Neural progenitor cell (in vitro differentiated cells): ENCODE data around the gene GNAI3. TPM values are rescaled to one million over a fixed set of nuclear protein-coding genes. Genes with fewer than 3 reads are reported as not detected.

ENCODE experiments used
- DNase-seq: peaks from one replicate; pipeline ENCODE4 v3.0.0-alpha.2; 2016; ENCODE audit warnings: low spot score
- H2AFZ ChIP-seq: fragments of 200-600 bp; sonication (generic); replicated peaks from 2 replicates; pipeline ENCODE4 v1.6.1; 2016; ENCODE audit warnings: antibody characterized with exemption
- H3F3A ChIP-seq: fragments of 200-600 bp; sonication (generic); 2 replicates; pipeline ENCODE4 v1.6.1; 2016; ENCODE audit warnings: antibody characterized with exemption, low read depth
- H3K27ac ChIP-seq: fragments of 200-600 bp; sonication (generic); 2 replicates; pipeline ENCODE4 v1.5.1; 2016; ENCODE audit warnings: mild to moderate bottlenecking
- H3K27me3 ChIP-seq: fragments of 200-600 bp; sonication (generic); 2 replicates; pipeline ENCODE4 v1.6.1; 2016; ENCODE audit warnings: mild to moderate bottlenecking, moderate library complexity
- H3K36me3 ChIP-seq: fragments of 200-600 bp; sonication (generic); 2 replicates; pipeline ENCODE4 v1.5.1; 2016
- H3K4me1 ChIP-seq: fragments of 200-600 bp; sonication (generic); 2 replicates; pipeline ENCODE4 v1.6.1; 2016; ENCODE audit warnings: mixed run types
- H3K4me2 ChIP-seq: fragments of 200-600 bp; sonication (generic); 2 replicates; pipeline ENCODE4 v1.6.1; 2016
- H3K4me3 ChIP-seq: fragments of 200-600 bp; sonication (generic); 2 replicates; pipeline ENCODE4 v1.5.1; 2016
- H3K79me2 ChIP-seq: fragments of 200-600 bp; sonication (generic); 2 replicates; pipeline ENCODE4 v1.6.1; 2016; ENCODE audit warnings: low read depth
- H3K9ac ChIP-seq: fragments of 200-600 bp; sonication (generic); 2 replicates; pipeline ENCODE4 v1.6.1; 2016
- H3K9me3 ChIP-seq: fragments of 200-600 bp; sonication (generic); 2 replicates; pipeline ENCODE4 v1.5.1; 2016; ENCODE audit warnings: low read depth
- H4K20me1 ChIP-seq: fragments of 200-600 bp; sonication (generic); 2 replicates; pipeline ENCODE4 v1.6.1; 2016; ENCODE audit warnings: low read depth
- H3K27ac Mint-ChIP-seq: 3 replicates; pipeline ENCODE4 v1.8.0; 2021; ENCODE audit warnings: mixed read lengths
- H3K27me3 Mint-ChIP-seq: 2 replicates; pipeline ENCODE4 v1.8.0; 2022; ENCODE audit warnings: low read depth, mild to moderate bottlenecking, inconsistent platforms, moderate library complexity, mixed read lengths; ENCODE audit not compliant: insufficient read depth
- H3K36me3 Mint-ChIP-seq: 3 replicates; pipeline ENCODE4 v1.8.0; 2021; ENCODE audit warnings: mixed read lengths
- H3K4me1 Mint-ChIP-seq: 3 replicates; pipeline ENCODE4 v1.8.0; 2021; ENCODE audit warnings: mixed read lengths
- H3K4me3 Mint-ChIP-seq: 3 replicates; pipeline ENCODE4 v1.8.0; 2021; ENCODE audit warnings: mild to moderate bottlenecking, moderate library complexity, mixed read lengths
- H3K9me3 Mint-ChIP-seq: 3 replicates; pipeline ENCODE4 v1.8.0; 2020; ENCODE audit warnings: mixed read lengths
- EZH2 ChIP-seq: fragments of 200-600 bp; sonication (generic); IDR thresholded peaks from 2 replicates; pipeline ENCODE4 v1.6.1; 2017; ENCODE audit warnings: antibody characterized with exemption, mild to moderate bottlenecking, moderate library complexity
- EZH2phosphoT487 ChIP-seq: fragments of 200-600 bp; sonication (generic); IDR thresholded peaks from 2 replicates; pipeline ENCODE4 v1.6.1; 2017; ENCODE audit warnings: antibody characterized with exemption
- total RNA-seq: library from RNA; depleted of rRNA; stranded (reverse); fragments of >200 nt; gene quantifications from 2 replicates; pipeline ENCODE4 v1.2.3, GENCODE V29; 2015; ENCODE audit warnings: low replicate concordance
- TF ChIP-seq, protein P1 (sequence below): fragments of 200-600 bp; sonication (generic); IDR thresholded peaks from 2 replicates; pipeline ENCODE4 v1.5.1; 2017; ENCODE audit warnings: antibody characterized with exemption, mild to moderate bottlenecking

Gene GNAI3
- total RNA-seq, 1 donor from 2014 or later: 15.4 TPM

DNA sequence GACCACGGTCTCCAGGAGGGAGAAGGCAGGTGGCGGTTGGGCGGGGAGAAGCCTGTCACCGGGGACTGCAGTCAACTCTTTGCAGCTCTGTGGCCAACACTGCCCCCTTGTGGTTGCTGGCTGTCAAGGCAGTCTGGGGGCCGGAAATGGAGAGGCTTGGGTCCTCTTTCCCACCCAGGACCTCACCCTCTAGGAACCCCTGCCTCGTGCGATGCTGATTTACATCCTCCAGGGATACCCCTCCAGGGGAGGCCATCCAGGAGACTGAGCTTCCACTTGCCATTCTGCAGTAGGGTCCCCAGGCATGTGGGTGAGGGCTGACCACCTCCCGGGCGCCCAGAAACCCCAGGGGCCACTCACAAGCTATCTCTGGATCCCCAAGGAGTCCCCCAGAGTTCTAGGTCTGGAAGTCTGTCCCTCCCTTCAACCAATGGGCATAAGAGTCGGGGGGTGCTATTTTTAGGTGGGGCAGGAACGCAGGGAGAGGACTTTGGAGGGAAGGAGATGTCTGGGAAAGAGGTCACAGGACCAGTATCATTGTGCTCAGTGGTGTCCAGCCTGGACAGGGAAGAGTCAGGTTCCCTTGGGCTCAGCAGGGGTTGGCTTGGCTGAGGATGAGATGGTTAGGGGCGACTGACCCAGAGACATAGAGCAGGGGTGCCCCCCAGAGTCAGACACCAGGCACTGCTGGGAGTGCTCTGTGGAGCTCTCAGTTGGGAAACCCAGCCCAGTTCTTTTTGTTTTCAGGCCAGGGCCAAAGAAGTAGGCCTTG lies 15.9 kb upstream of the GNAI3 start:
- DNase-seq: peak; percentile 90
- H3K9ac ChIP-seq: no peak overlapping the region
- H3K4me1 Mint-ChIP-seq: peaks cover 45% of the 10 kb centered on the region
- peak overlapping the region; percentile 10 for H2AFZ ChIP-seq
- peaks cover 5% of the 10 kb centered on the region for H3F3A ChIP-seq
- H3K79me2 ChIP-seq: no peaks in the 10 kb centered on the region
- H3K4me1 ChIP-seq: peaks cover 26% of the 10 kb centered on the region
- peak overlapping the region; percentile 90 for H3K27ac Mint-ChIP-seq
- no peaks in the 10 kb centered on the region for H3K36me3 ChIP-seq
- H3K27ac ChIP-seq: no peak overlapping the region
- H4K20me1 ChIP-seq: no peaks in the 10 kb centered on the region
- peak overlapping the region; percentile 65 for H3K4me3 Mint-ChIP-seq
- peak overlapping the region; percentile 41 for H3K4me2 ChIP-seq
- no peak for TF ChIP-seq EZH2
- TF ChIP-seq, protein P1, sequence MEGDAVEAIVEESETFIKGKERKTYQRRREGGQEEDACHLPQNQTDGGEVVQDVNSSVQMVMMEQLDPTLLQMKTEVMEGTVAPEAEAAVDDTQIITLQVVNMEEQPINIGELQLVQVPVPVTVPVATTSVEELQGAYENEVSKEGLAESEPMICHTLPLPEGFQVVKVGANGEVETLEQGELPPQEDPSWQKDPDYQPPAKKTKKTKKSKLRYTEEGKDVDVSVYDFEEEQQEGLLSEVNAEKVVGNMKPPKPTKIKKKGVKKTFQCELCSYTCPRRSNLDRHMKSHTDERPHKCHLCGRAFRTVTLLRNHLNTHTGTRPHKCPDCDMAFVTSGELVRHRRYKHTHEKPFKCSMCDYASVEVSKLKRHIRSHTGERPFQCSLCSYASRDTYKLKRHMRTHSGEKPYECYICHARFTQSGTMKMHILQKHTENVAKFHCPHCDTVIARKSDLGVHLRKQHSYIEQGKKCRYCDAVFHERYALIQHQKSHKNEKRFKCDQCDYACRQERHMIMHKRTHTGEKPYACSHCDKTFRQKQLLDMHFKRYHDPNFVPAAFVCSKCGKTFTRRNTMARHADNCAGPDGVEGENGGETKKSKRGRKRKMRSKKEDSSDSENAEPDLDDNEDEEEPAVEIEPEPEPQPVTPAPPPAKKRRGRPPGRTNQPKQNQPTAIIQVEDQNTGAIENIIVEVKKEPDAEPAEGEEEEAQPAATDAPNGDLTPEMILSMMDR: peak; percentile 89
- H3K9me3 ChIP-seq: no peaks in the 10 kb centered on the region
- no peaks in the 10 kb centered on the region for H3K36me3 Mint-ChIP-seq
- H3K27me3 Mint-ChIP-seq: peaks cover 7% of the 10 kb centered on the region
- H3K27me3 ChIP-seq: no peaks in the 10 kb centered on the region
- no peaks in the 10 kb centered on the region for H3K9me3 Mint-ChIP-seq
- no peak overlapping the region for H3K4me3 ChIP-seq

DNA sequence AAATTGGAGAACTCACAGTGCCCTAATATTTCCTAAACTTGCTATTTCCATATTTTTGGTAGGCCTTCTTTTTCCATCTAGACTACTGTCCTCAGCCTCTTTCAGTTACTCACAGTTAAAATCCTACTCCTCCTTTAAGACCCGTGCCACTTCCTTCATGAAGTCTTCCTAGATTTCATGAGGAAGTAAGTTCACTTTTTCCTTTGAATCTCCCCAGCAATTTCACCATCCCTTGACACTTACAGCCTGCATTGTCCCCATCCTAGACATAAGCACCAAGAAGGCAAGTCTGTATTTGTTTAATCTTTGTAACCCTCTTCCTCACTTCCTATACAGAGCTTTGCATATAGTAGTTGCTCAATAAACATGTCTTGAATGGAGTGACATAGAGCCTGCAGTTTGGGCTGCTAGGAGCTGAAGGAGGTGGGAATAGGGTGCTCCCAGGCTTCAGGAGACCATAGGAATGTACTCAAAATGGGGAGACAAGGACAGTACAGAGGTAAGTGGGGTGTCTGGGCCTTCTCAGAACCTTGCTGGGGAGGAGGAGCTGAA lies 14.0 kb upstream of the GNAI3 start:
- H3K27me3 ChIP-seq: no peaks in the 10 kb centered on the region
- Mint-ChIP-seq H3K27ac (no peak overlapping the region), H3K4me3 (peak overlapping the region; percentile 8), H3K27me3 (peaks cover 6% of the 10 kb centered on the region), H3K4me1 (peaks cover 46% of the 10 kb centered on the region), H3K9me3 (no peaks in the 10 kb centered on the region), H3K36me3 (no peaks in the 10 kb centered on the region)
- peaks cover 5% of the 10 kb centered on the region for H3F3A ChIP-seq
- no peak overlapping the region for H2AFZ ChIP-seq
- no peak for TF ChIP-seq EZH2phosphoT487
- TF ChIP-seq EZH2: no peak
- TF ChIP-seq, protein P1: no peak
- H3K9me3 ChIP-seq: no peaks in the 10 kb centered on the region
- no peak overlapping the region for H3K9ac ChIP-seq
- no peak overlapping the region for H3K4me2 ChIP-seq
- H3K4me3 ChIP-seq: no peak overlapping the region
- peaks cover 26% of the 10 kb centered on the region for H3K4me1 ChIP-seq
- no peak overlapping the region for H3K27ac ChIP-seq
- no peaks in the 10 kb centered on the region for H4K20me1 ChIP-seq
- H3K36me3 ChIP-seq: no peaks in the 10 kb centered on the region
- no peaks in the 10 kb centered on the region for H3K79me2 ChIP-seq
- no peak for DNase-seq

DNA sequence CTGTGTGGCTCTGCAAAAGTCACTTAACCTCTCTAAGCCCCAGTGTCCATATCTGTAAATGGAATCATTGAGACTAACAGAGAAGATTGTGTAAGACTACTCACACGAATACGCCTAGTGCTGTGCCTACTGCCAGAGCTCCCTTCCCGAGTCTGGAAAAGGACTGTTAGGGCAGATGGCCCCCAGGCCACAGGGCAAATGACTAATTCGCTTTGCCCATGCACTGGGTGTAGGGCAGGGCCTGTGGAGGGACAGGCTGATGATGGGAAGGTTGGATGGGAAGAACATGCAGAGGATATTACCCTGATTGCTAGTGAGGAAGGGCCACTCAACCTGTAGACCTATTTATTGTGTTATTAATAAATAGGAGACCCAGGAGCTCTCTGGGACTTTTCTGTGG lies 12.9 kb upstream of the GNAI3 start:
- H4K20me1 ChIP-seq: no peaks in the 10 kb centered on the region
- no peaks in the 10 kb centered on the region for H3K27me3 ChIP-seq
- H3K9me3 Mint-ChIP-seq: no peaks in the 10 kb centered on the region
- H3K4me3 Mint-ChIP-seq: no peak overlapping the region
- H3K79me2 ChIP-seq: no peaks in the 10 kb centered on the region
- no peaks in the 10 kb centered on the region for H3F3A ChIP-seq
- DNase-seq: no peak
- no peak overlapping the region for H3K27ac ChIP-seq
- no peaks in the 10 kb centered on the region for H3K36me3 Mint-ChIP-seq
- H3K4me1 ChIP-seq: peaks cover 27% of the 10 kb centered on the region
- no peak overlapping the region for H2AFZ ChIP-seq
- TF ChIP-seq, protein P1: no peak
- TF ChIP-seq EZH2 (no peak), EZH2phosphoT487 (no peak)
- peak overlapping the region; percentile 93 for H3K27ac Mint-ChIP-seq
- peak overlapping the region; percentile 35 for H3K4me2 ChIP-seq
- H3K4me1 Mint-ChIP-seq: peaks cover 41% of the 10 kb centered on the region
- no peaks in the 10 kb centered on the region for H3K9me3 ChIP-seq
- H3K9ac ChIP-seq: no peak overlapping the region
- H3K27me3 Mint-ChIP-seq: peaks cover 2% of the 10 kb centered on the region
- H3K36me3 ChIP-seq: no peaks in the 10 kb centered on the region
- no peak overlapping the region for H3K4me3 ChIP-seq
